NK-92 (cell line): Measurements from ENCODE around the gene GPR50.

Source experiments
- DNase-seq: peaks from one replicate; lab custom pipeline; 2025; ENCODE audit not compliant: unreplicated experiment; lab: John Stamatoyannopoulos, UW

The GPR50 gene

GRCh38 chrX:151176231-151176750 is at the start of gene GPR50:
Gene GPR50, plus strand, starts transcription at chrX:151176584. Its CDS starts 138 bp downstream, at chrX:151176722.
- no peak for DNase-seq

- DNase-seq, result no peak
Measured at GRCh38 chrX:151132531-151132930, 43.9 kb upstream of the GPR50 start.

- DNase-seq, result no peak
Measured at GRCh38 chrX:151151665-151152267, 24.6 kb upstream of the GPR50 start.

GRCh38 chrX:151153086-151153485 is 23.3 kb upstream of the GPR50 start:
- no peak for DNase-seq

GRCh38 chrX:151153667-151154066 is 22.7 kb upstream of the GPR50 start:
- no peak for DNase-seq

GRCh38 chrX:151155234-151155633 is 21.1 kb upstream of the GPR50 start:
- DNase-seq, result no peak

GRCh38 chrX:151161690-151162089 is 14.7 kb upstream of the GPR50 start:
- DNase-seq, result no peak

GRCh38 chrX:151167791-151168345 is 8.5 kb upstream of the GPR50 start:
- DNase-seq, result no peak

GRCh38 chrX:151169783-151170182 is 6.6 kb upstream of the GPR50 start:
- no peak for DNase-seq

- DNase-seq, result no peak
Measured at GRCh38 chrX:151174581-151175282, 1.7 kb upstream of the GPR50 start.

GRCh38 chrX:151175283-151176062 is 911 bp upstream of the GPR50 start:
- DNase-seq, result no peak

GRCh38 chrX:151177141-151178027 is 1.0 kb downstream of the GPR50 start:
- no peak for DNase-seq

GRCh38 chrX:151178746-151179145 is 2.4 kb downstream of the GPR50 start:
- DNase-seq, result no peak

GRCh38 chrX:151180400-151180799 is 4.0 kb downstream of the GPR50 start:
- DNase-seq, result no peak

GRCh38 chrX:151181088-151181487 is 4.7 kb downstream of the GPR50 start:
- DNase-seq, result no peak

- no peak for DNase-seq
Measured at GRCh38 chrX:151183233-151183753, 6.9 kb downstream of the GPR50 start.

GRCh38 chrX:151183912-151184565 is 7.7 kb downstream of the GPR50 start:
- no peak for DNase-seq

GRCh38 chrX:151184705-151185104 is 8.3 kb downstream of the GPR50 start:
- no peak for DNase-seq

- no peak for DNase-seq
Measured at GRCh38 chrX:151206871-151207270, 30.5 kb downstream of the GPR50 start.

GRCh38 chrX:151225843-151226242 is 49.5 kb downstream of the GPR50 start:
- DNase-seq, result no peak
